WTC11 (cell line): ENCODE data around the gene MTOR. TPM values are rescaled to one million over a fixed set of nuclear protein-coding genes. Genes with fewer than 3 reads are reported as not detected.

Experiments used
- ATAC-seq: fragments of 200-7000 bp; cut with Tn5 transposase; 2 replicates; pipeline ENCODE4 v1.10.0; 2021; ENCODE audit warnings: mild to moderate bottlenecking, moderate library complexity
- CTCF ChIA-PET: fragments of 300-600 bp; sonication (Branson Sonifier 250); formaldehyde crosslinking; loops from one replicate; lab custom pipeline; 2021; ENCODE audit warnings: antibody characterized with exemption; lab: Charles Lee
- POLR2A ChIA-PET: fragments of 350-600 bp; sonication (Branson Sonifier 250); formaldehyde crosslinking; loops from one replicate; lab custom pipeline; 2021; ENCODE audit warnings: antibody characterized with exemption; lab: Charles Lee
- DNase-seq: peaks from one replicate; pipeline ENCODE4 v3.0.0; 2021; ENCODE audit warnings: low spot score
- H3K27ac Mint-ChIP-seq: 2 replicates; pipeline ENCODE4 v1.8.0; 2021; ENCODE audit warnings: mixed read lengths
- H3K27me3 Mint-ChIP-seq: 2 replicates; pipeline ENCODE4 v1.8.0; 2021; ENCODE audit warnings: low read depth, mild to moderate bottlenecking, moderate library complexity, mixed read lengths
- H3K36me3 Mint-ChIP-seq: 2 replicates; pipeline ENCODE4 v1.8.0; 2021; ENCODE audit warnings: mixed read lengths
- H3K4me1 Mint-ChIP-seq: 2 replicates; pipeline ENCODE4 v1.8.0; 2022; ENCODE audit warnings: mixed read lengths
- H3K4me3 Mint-ChIP-seq: 2 replicates; pipeline ENCODE4 v1.8.0; 2021; ENCODE audit warnings: mild to moderate bottlenecking, moderate library complexity, mixed read lengths
- H3K9me3 Mint-ChIP-seq: 2 replicates; pipeline ENCODE4 v1.8.0; 2021; ENCODE audit warnings: mixed read lengths
- ATF2 ChIP-seq: sonication (generic); formaldehyde crosslinking; IDR thresholded peaks from 2 replicates; pipeline ENCODE4 v1.8.1; 2022; ENCODE audit warnings: low read depth, missing genetic modification reagents, borderline replicate concordance
- CDX4 ChIP-seq: fragments of 250-450 bp; sonication (Bioruptor Pico); IDR thresholded peaks from 2 replicates; pipeline ENCODE4 v1.9.0; 2021; ENCODE audit warnings: moderate library complexity, mild to moderate bottlenecking, inconsistent platforms, borderline replicate concordance
- FOXJ3 ChIP-seq: sonication (generic); formaldehyde crosslinking; IDR thresholded peaks from 2 replicates; pipeline ENCODE4 v1.9.0; 2021; ENCODE audit warnings: missing genetic modification reagents, mild to moderate bottlenecking, borderline replicate concordance
- GABPB1 ChIP-seq: sonication (generic); formaldehyde crosslinking; IDR thresholded peaks from 2 replicates; pipeline ENCODE4 v1.8.1; 2023; ENCODE audit warnings: mild to moderate bottlenecking, missing genetic modification reagents
- GTF2I ChIP-seq: fragments of 250-450 bp; sonication (Bioruptor Pico); conservative IDR thresholded peaks from 2 replicates; pipeline ENCODE4 v1.4.0; 2021; ENCODE audit warnings: mild to moderate bottlenecking
- HMGA2 ChIP-seq: fragments of 250-450 bp; sonication (Bioruptor Pico); IDR thresholded peaks from 2 replicates; pipeline ENCODE4 v1.4.0; 2021; ENCODE audit warnings: mild to moderate bottlenecking, moderate library complexity
- NFYB ChIP-seq: sonication (generic); formaldehyde crosslinking; conservative IDR thresholded peaks from 2 replicates; pipeline ENCODE4 v1.8.0; 2022; ENCODE audit warnings: low read depth, missing genetic modification reagents
- NR2C2 ChIP-seq: sonication (generic); formaldehyde crosslinking; IDR thresholded peaks from 2 replicates; pipeline ENCODE4 v1.8.0; 2022; ENCODE audit warnings: mild to moderate bottlenecking, missing genetic modification reagents
- RELA ChIP-seq: sonication (generic); formaldehyde crosslinking; IDR thresholded peaks from 2 replicates; pipeline ENCODE4 v1.8.1; 2022; ENCODE audit warnings: missing genetic modification reagents, mild to moderate bottlenecking, borderline replicate concordance
- SOX15 ChIP-seq: fragments of 250-450 bp; sonication (Bioruptor Pico); IDR thresholded peaks from 2 replicates; pipeline ENCODE4 v1.9.0; 2021; ENCODE audit warnings: mild to moderate bottlenecking
- ZMAT4 ChIP-seq: fragments of 250-450 bp; sonication (Bioruptor Pico); IDR thresholded peaks from 2 replicates; pipeline ENCODE4 v1.9.0; 2021; ENCODE audit warnings: mild to moderate bottlenecking
- ZNF121 ChIP-seq: sonication (generic); formaldehyde crosslinking; IDR thresholded peaks from 2 replicates; pipeline ENCODE4 v1.8.0; 2023; ENCODE audit warnings: missing genetic modification reagents
- ZNF219 ChIP-seq: sonication (generic); formaldehyde crosslinking; IDR thresholded peaks from 2 replicates; pipeline ENCODE4 v1.8.0; 2023; ENCODE audit warnings: missing genetic modification reagents, mild to moderate bottlenecking, borderline replicate concordance
- total RNA-seq: library from RNA; stranded (reverse); gene quantifications from 3 replicates; pipeline ENCODE4 v1.2.3, GENCODE V29; 2021
- TF ChIP-seq, protein P1 (sequence below): fragments of 250-450 bp; sonication (Bioruptor Pico); IDR thresholded peaks from 2 replicates; pipeline ENCODE4 v1.8.0; 2021; ENCODE audit warnings: mild to moderate bottlenecking
- TF ChIP-seq, protein P2 (sequence below): fragments of 250-450 bp; sonication (Bioruptor Pico); IDR thresholded peaks from 2 replicates; pipeline ENCODE4 v1.9.0; 2021; ENCODE audit warnings: mild to moderate bottlenecking, borderline replicate concordance
- TF ChIP-seq, protein P3 (sequence below): sonication (generic); formaldehyde crosslinking; IDR thresholded peaks from 2 replicates; pipeline ENCODE4 v1.8.1; 2022; ENCODE audit warnings: mild to moderate bottlenecking, missing genetic modification reagents, moderate library complexity, borderline replicate concordance
- TF ChIP-seq, protein P4 (sequence below): sonication (generic); formaldehyde crosslinking; conservative IDR thresholded peaks from 2 replicates; pipeline ENCODE4 v1.8.1; 2023; ENCODE audit warnings: mild to moderate bottlenecking, low read depth, missing genetic modification reagents, moderate library complexity

The MTOR gene
- total RNA-seq, 1 experiment from 2014 or later: 65.0 TPM

- Mint-ChIP-seq H3K27me3 (no peaks in the 10 kb centered on the region), H3K9me3 (no peaks in the 10 kb centered on the region), H3K27ac (no peak overlapping the region), H3K36me3 (peaks cover 81% of the 10 kb centered on the region), H3K4me3 (no peak overlapping the region), H3K4me1 (peaks cover 5% of the 10 kb centered on the region)
- DNase-seq (no peak), ATAC-seq (no peak)
- CTCF ChIA-PET: interaction anchor here (0.9 to 2.5 kb wide), 2 partner anchors 33 to 171 kb away, joined by 3 to 16 read pairs; no protein-coding TSS in a partner anchor
- no peak for TF ChIP-seq ATF2 (CRISPR knock-in tag)
- TF ChIP-seq FOXJ3 (CRISPR knock-in tag): no peak
- TF ChIP-seq GTF2I (CRISPR knock-in tag): no peak
- no peak for TF ChIP-seq ZNF219 (CRISPR knock-in tag)
- TF ChIP-seq, protein P1, sequence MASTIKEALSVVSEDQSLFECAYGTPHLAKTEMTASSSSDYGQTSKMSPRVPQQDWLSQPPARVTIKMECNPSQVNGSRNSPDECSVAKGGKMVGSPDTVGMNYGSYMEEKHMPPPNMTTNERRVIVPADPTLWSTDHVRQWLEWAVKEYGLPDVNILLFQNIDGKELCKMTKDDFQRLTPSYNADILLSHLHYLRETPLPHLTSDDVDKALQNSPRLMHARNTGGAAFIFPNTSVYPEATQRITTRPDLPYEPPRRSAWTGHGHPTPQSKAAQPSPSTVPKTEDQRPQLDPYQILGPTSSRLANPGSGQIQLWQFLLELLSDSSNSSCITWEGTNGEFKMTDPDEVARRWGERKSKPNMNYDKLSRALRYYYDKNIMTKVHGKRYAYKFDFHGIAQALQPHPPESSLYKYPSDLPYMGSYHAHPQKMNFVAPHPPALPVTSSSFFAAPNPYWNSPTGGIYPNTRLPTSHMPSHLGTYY (CRISPR knock-in tag): no peak
- no peak for TF ChIP-seq CDX4 (CRISPR knock-in tag)
- no peak for TF ChIP-seq GABPB1 (CRISPR knock-in tag)
- no peak for TF ChIP-seq RELA (CRISPR knock-in tag)
- no peak for TF ChIP-seq NFYB
- TF ChIP-seq, protein P2, sequence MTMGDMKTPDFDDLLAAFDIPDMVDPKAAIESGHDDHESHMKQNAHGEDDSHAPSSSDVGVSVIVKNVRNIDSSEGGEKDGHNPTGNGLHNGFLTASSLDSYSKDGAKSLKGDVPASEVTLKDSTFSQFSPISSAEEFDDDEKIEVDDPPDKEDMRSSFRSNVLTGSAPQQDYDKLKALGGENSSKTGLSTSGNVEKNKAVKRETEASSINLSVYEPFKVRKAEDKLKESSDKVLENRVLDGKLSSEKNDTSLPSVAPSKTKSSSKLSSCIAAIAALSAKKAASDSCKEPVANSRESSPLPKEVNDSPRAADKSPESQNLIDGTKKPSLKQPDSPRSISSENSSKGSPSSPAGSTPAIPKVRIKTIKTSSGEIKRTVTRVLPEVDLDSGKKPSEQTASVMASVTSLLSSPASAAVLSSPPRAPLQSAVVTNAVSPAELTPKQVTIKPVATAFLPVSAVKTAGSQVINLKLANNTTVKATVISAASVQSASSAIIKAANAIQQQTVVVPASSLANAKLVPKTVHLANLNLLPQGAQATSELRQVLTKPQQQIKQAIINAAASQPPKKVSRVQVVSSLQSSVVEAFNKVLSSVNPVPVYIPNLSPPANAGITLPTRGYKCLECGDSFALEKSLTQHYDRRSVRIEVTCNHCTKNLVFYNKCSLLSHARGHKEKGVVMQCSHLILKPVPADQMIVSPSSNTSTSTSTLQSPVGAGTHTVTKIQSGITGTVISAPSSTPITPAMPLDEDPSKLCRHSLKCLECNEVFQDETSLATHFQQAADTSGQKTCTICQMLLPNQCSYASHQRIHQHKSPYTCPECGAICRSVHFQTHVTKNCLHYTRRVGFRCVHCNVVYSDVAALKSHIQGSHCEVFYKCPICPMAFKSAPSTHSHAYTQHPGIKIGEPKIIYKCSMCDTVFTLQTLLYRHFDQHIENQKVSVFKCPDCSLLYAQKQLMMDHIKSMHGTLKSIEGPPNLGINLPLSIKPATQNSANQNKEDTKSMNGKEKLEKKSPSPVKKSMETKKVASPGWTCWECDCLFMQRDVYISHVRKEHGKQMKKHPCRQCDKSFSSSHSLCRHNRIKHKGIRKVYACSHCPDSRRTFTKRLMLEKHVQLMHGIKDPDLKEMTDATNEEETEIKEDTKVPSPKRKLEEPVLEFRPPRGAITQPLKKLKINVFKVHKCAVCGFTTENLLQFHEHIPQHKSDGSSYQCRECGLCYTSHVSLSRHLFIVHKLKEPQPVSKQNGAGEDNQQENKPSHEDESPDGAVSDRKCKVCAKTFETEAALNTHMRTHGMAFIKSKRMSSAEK (CRISPR knock-in tag): no peak
- TF ChIP-seq, protein P3, sequence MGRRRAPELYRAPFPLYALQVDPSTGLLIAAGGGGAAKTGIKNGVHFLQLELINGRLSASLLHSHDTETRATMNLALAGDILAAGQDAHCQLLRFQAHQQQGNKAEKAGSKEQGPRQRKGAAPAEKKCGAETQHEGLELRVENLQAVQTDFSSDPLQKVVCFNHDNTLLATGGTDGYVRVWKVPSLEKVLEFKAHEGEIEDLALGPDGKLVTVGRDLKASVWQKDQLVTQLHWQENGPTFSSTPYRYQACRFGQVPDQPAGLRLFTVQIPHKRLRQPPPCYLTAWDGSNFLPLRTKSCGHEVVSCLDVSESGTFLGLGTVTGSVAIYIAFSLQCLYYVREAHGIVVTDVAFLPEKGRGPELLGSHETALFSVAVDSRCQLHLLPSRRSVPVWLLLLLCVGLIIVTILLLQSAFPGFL: no peak
- TF ChIP-seq ZMAT4 (CRISPR knock-in tag): no peak
- no peak for TF ChIP-seq SOX15 (CRISPR knock-in tag)
- TF ChIP-seq HMGA2 (CRISPR knock-in tag): no peak
- TF ChIP-seq, protein P4, sequence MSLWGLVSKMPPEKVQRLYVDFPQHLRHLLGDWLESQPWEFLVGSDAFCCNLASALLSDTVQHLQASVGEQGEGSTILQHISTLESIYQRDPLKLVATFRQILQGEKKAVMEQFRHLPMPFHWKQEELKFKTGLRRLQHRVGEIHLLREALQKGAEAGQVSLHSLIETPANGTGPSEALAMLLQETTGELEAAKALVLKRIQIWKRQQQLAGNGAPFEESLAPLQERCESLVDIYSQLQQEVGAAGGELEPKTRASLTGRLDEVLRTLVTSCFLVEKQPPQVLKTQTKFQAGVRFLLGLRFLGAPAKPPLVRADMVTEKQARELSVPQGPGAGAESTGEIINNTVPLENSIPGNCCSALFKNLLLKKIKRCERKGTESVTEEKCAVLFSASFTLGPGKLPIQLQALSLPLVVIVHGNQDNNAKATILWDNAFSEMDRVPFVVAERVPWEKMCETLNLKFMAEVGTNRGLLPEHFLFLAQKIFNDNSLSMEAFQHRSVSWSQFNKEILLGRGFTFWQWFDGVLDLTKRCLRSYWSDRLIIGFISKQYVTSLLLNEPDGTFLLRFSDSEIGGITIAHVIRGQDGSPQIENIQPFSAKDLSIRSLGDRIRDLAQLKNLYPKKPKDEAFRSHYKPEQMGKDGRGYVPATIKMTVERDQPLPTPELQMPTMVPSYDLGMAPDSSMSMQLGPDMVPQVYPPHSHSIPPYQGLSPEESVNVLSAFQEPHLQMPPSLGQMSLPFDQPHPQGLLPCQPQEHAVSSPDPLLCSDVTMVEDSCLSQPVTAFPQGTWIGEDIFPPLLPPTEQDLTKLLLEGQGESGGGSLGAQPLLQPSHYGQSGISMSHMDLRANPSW: no peak
- TF ChIP-seq NR2C2 (CRISPR knock-in tag): no peak
- no peak for TF ChIP-seq ZNF121 (CRISPR knock-in tag)
- POLR2A ChIA-PET: no interaction called here
These were observed 191.5 kb downstream of the MTOR start for GRCh38 chr1:11070876-11071275.
